Activated CD8-positive, alpha-beta T cell treated with anti-CD3 and anti-CD28 coated beads for 36 hours (primary cell): ENCODE data around the gene PTGER1. TPM values are rescaled to one million over a fixed set of nuclear protein-coding genes. Genes with fewer than 3 reads are reported as not detected.
A peak's percentile ranks its signal among the peaks of the same experiment; 100 is the strongest.

Experiments
- ATAC-seq: fragments of 200-7000 bp; cut with Tn5 transposase; one replicate; pipeline ENCODE4 v1.10.0; 2021; ENCODE audit warnings: mild to moderate bottlenecking, moderate library complexity
- CTCF ChIA-PET: fragments of 350-600 bp; sonication (Branson Sonifier 250); formaldehyde crosslinking; loops from one replicate; lab custom pipeline; 2021; ENCODE audit warnings: antibody characterized with exemption; lab: Charles Lee
- POLR2A ChIA-PET: fragments of 350-600 bp; sonication (Branson Sonifier 250); formaldehyde crosslinking; loops from one replicate; lab custom pipeline; 2021; ENCODE audit warnings: antibody characterized with exemption; lab: Charles Lee
- DNase-seq: peaks from one replicate; pipeline ENCODE4 v3.0.0-alpha.2; 2020
- H3K27ac Mint-ChIP-seq: one replicate; pipeline ENCODE4 v1.8.0; 2021; ENCODE audit warnings: mild to moderate bottlenecking, mixed read lengths
- H3K27me3 Mint-ChIP-seq: one replicate; pipeline ENCODE4 v1.8.0; 2021; ENCODE audit warnings: mixed read lengths
- H3K36me3 Mint-ChIP-seq: one replicate; pipeline ENCODE4 v1.8.0; 2021; ENCODE audit warnings: low read depth, mixed read lengths
- H3K4me1 Mint-ChIP-seq: one replicate; pipeline ENCODE4 v1.8.0; 2021; ENCODE audit warnings: low read depth, mixed read lengths
- H3K4me3 Mint-ChIP-seq: one replicate; pipeline ENCODE4 v1.8.0; 2021; ENCODE audit warnings: mild to moderate bottlenecking, moderate library complexity, mixed read lengths
- H3K9me3 Mint-ChIP-seq: one replicate; pipeline ENCODE4 v1.8.0; 2021; ENCODE audit warnings: mixed read lengths
- intact Hi-C: fragments of 100-400 bp; cut with micrococcal nuclease; formaldehyde crosslinking; loops from one replicate; pipeline ENCODE4 v1.10.0; 2022
- total RNA-seq, 2 experiments: library from RNA; stranded (reverse); gene quantifications; one replicate each; pipeline ENCODE4 v1.2.3, GENCODE V29; 2021
- TF ChIP-seq, protein P1 (sequence below): fragments of 200-600 bp; IDR thresholded peaks from one replicate; pipeline ENCODE4 v1.8.0; 2022; ENCODE audit warnings: antibody characterized with exemption, mild to moderate bottlenecking

Gene PTGER1
- total RNA-seq, 2 experiments from 2014 or later: 0.43 TPM

DNA sequence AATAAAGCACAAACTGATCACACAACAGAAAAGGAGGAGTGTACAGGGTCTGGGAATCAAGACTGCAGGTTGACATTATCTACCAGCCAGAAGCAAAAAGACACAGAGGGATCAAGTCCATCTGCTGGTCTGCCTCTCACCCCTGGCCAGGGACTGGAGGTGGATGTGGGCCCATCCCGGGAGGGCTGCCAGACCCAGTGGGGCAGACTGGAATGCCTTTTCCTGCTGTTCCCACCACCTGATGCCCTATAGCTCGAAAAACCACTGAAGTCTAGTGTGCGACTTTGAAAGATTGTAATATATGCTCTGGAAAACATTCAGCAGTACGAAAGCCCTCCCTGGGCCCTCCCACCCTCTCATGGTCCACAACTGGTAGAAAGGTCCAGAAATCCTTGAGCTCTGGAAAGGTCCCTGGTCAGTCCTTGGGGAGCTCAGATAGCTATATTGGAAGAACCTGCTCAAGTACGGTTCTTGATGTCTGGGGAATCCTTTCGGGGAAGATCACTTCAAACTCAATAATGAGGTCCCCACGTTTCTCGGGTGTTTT, 40.4 kb upstream of the PTGER1 start:
- TF ChIP-seq, protein P1, sequence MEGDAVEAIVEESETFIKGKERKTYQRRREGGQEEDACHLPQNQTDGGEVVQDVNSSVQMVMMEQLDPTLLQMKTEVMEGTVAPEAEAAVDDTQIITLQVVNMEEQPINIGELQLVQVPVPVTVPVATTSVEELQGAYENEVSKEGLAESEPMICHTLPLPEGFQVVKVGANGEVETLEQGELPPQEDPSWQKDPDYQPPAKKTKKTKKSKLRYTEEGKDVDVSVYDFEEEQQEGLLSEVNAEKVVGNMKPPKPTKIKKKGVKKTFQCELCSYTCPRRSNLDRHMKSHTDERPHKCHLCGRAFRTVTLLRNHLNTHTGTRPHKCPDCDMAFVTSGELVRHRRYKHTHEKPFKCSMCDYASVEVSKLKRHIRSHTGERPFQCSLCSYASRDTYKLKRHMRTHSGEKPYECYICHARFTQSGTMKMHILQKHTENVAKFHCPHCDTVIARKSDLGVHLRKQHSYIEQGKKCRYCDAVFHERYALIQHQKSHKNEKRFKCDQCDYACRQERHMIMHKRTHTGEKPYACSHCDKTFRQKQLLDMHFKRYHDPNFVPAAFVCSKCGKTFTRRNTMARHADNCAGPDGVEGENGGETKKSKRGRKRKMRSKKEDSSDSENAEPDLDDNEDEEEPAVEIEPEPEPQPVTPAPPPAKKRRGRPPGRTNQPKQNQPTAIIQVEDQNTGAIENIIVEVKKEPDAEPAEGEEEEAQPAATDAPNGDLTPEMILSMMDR: no peak
- Mint-ChIP-seq H3K27me3 (no peaks in the 10 kb centered on the region), H3K36me3 (peaks cover 41% of the 10 kb centered on the region), H3K4me3 (peak overlapping the region; percentile 81), H3K4me1 (peaks cover 57% of the 10 kb centered on the region), H3K27ac (peak overlapping the region; percentile 73), H3K9me3 (no peaks in the 10 kb centered on the region)
- POLR2A ChIA-PET: interaction anchor here (0.8 to 3.5 kb wide), 5 partner anchors 8 to 1363 kb away, joined by 3 to 23 read pairs (median 5); partner anchors contain the start of gene GIPC1
- CTCF ChIA-PET: no interaction called here
- ATAC-seq: no peak
- intact Hi-C loops: no loop called here
- DNase-seq: no peak

DNA sequence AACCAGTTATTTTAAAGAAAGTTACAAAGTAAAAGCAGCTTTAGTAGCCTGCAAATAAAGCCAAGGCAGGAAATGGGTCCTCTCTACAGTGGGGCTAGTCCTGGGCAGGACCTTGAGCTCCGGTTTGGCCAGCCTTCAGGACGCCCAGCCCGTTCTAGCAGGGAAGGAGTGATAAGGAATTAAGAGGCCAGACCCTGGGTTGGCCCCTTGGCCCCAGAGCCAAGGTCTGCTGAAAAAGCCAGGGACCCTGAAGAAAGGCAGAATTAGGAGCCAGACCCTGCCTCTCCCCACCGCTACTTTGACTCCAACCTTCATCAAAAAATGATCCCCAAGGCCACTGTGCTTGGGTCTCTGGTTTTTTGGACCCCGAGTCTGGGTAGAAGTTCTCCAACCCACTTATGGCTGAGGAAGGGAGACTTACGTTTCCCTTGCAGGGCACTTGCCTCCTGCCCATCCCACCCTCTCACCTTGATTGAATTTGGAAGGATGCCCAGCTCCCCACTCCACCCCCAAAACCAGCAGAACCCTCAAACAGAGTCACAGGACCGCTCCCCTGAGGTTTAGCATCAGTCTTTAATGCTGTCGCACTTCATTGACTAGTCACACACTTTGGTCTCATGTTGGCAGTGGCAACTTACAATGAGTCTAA, 39.2 kb upstream of the PTGER1 start:
- Mint-ChIP-seq H3K36me3 (peaks cover 41% of the 10 kb centered on the region), H3K4me1 (peaks cover 52% of the 10 kb centered on the region), H3K4me3 (peak overlapping the region; percentile 81), H3K9me3 (no peaks in the 10 kb centered on the region), H3K27ac (peak overlapping the region; percentile 40), H3K27me3 (no peaks in the 10 kb centered on the region)
- no peak for DNase-seq
- intact Hi-C loops: no loop called here
- ATAC-seq: no peak
- TF ChIP-seq, protein P1: no peak
- CTCF ChIA-PET: interaction anchor here (1.0 to 2.0 kb wide), 3 partner anchors 10 to 35 kb away, joined by 3 to 9 read pairs (median 3); no protein-coding TSS in a partner anchor
- POLR2A ChIA-PET: interaction anchor here (0.7 kb wide), 1 partner anchor 12 kb away, joined by 3 read pairs; no protein-coding TSS in a partner anchor

DNA sequence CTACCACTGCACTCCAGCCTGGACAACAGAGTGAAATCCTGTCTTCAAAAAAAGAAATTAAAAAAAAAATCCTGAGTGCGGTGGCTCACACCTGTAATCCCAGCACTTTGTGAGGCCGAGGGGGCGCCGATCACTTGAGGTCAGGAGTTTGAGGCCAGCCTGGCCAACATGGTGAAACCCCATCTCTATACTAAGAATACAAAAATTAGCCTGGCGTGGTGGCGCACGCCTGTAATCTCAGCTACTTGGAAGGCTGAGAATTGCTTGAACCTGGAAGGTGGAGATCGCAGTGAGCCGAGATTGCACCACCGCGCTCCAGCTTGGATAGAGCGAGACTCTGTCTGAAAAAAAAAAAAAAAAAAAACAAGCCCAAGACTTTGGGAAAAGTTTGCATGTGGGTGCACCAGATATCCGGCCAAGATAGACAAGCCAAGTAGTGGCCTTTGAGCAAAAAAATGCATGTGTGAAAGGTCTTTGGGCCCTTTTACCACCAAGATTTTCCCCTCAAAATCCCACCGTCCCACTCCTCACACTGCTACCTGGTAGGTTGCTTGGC, 37.3 kb upstream of the PTGER1 start:
- Mint-ChIP-seq H3K27me3 (no peaks in the 10 kb centered on the region), H3K9me3 (no peaks in the 10 kb centered on the region), H3K27ac (peak overlapping the region; percentile 6), H3K36me3 (peaks cover 38% of the 10 kb centered on the region), H3K4me3 (no peak overlapping the region), H3K4me1 (peaks cover 57% of the 10 kb centered on the region)
- no peak for DNase-seq
- ATAC-seq: no peak
- TF ChIP-seq, protein P1: no peak
- intact Hi-C loops: no loop called here
- ChIA-PET CTCF (interaction anchor here (2.0 kb wide), 1 partner anchor 8 kb away, joined by 9 read pairs; no protein-coding TSS in a partner anchor), POLR2A (interaction anchor here (1.3 kb wide), 1 partner anchor 17 kb away, joined by 5 read pairs; the partner anchor contains the start of gene GIPC1)

DNA sequence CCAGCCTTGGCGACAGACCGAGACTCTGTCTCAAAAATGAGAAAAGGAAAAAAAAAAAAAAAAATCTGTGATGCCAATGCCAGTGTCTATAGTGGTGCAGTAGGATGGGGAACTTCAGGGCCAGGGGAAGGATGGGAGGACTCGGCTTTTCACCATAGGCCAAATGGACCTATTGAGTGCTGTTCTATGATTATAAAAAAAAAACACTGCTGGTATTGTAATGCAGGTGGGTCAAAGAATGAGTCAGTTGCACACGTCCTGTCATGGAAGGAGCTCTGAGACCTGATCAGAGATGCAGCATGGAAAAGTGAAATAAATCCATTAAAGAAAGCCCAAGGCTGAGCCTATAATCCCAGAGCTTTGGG, 36.1 kb upstream of the PTGER1 start:
- no peak for DNase-seq

More for the DNA sequence above, 36.1 kb upstream of the PTGER1 start:
- H3K9me3 Mint-ChIP-seq: no peaks in the 10 kb centered on the region
- H3K27ac Mint-ChIP-seq: peak overlapping the region; percentile 70
- ATAC-seq: no peak
- H3K27me3 Mint-ChIP-seq: no peaks in the 10 kb centered on the region
- ChIA-PET POLR2A (interaction anchor here (0.6 kb wide), 1 partner anchor 65 kb away, joined by 4 read pairs; no protein-coding TSS in a partner anchor), CTCF (interaction anchor here (2.0 kb wide), 1 partner anchor 31 kb away, joined by 7 read pairs; no protein-coding TSS in a partner anchor)
- H3K36me3 Mint-ChIP-seq: peaks cover 26% of the 10 kb centered on the region
- H3K4me3 Mint-ChIP-seq: no peak overlapping the region
- H3K4me1 Mint-ChIP-seq: peaks cover 62% of the 10 kb centered on the region
- TF ChIP-seq, protein P1: no peak
- intact Hi-C loops: no loop called here
